C4-2B (cell line): ENCODE data around the gene SLC25A42.

Experiments
- ZFX ChIP-seq: fragments of 450-650 bp; IDR thresholded peaks from 2 replicates; pipeline ENCODE4 v1.6.1; 2017
- TF ChIP-seq, protein P1 (sequence below): fragments of 450-650 bp; conservative IDR thresholded peaks from 2 replicates; pipeline ENCODE4 v1.5.1; 2017; ENCODE audit warnings: mild to moderate bottlenecking

DNA sequence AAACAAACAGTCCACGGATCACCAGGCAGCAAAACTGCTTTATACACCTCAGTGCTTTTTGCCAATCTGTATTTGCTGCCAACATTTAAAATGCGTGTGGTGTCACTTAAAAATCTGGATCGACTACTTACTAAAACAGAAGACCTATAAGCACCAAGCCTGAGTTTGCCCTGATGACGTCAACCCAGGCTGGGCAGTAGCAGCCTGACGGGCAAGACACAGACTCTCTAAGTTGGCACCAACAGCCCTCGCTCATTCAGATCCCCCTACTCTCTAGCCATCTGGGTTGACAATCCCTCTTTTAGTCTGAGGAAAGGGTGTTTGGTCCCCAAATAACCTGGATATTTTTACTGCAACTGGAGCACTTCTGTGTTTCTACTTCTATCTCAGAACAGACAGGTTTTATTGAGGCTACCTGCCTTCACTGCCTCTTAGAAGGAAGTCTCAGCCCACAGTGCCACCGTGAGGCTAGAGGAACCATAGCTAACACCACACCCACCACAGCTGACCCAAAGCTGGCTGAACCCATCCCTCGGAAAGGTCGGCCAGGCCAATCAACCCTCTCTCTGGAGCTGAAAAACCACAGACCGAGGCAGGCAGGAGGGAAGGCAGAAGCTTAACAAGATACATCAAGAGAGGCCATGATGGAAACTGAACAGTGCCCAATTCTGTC is 37.4 kb upstream of the SLC25A42 start:
- TF ChIP-seq, protein P1, sequence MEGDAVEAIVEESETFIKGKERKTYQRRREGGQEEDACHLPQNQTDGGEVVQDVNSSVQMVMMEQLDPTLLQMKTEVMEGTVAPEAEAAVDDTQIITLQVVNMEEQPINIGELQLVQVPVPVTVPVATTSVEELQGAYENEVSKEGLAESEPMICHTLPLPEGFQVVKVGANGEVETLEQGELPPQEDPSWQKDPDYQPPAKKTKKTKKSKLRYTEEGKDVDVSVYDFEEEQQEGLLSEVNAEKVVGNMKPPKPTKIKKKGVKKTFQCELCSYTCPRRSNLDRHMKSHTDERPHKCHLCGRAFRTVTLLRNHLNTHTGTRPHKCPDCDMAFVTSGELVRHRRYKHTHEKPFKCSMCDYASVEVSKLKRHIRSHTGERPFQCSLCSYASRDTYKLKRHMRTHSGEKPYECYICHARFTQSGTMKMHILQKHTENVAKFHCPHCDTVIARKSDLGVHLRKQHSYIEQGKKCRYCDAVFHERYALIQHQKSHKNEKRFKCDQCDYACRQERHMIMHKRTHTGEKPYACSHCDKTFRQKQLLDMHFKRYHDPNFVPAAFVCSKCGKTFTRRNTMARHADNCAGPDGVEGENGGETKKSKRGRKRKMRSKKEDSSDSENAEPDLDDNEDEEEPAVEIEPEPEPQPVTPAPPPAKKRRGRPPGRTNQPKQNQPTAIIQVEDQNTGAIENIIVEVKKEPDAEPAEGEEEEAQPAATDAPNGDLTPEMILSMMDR, result peak; percentile 71
- TF ChIP-seq ZFX, result no peak
